MM.1S (cell line): ENCODE measurements around the gene FAM163A.

Source experiments
- CTCF ChIP-seq: fragments of 300-600 bp; sonication (generic); IDR thresholded peaks from 2 replicates; pipeline ENCODE4 v1.5.1; 2016; ENCODE audit warnings: antibody characterized with exemption, low read length, mixed read lengths
- EZH2 ChIP-seq: fragments of 300-600 bp; sonication (generic); optimal IDR thresholded peaks from 2 replicates; pipeline ENCODE3; 2017; ENCODE audit warnings: low read depth, mild to moderate bottlenecking, antibody characterized with exemption, low read length, mixed read lengths

DNA sequence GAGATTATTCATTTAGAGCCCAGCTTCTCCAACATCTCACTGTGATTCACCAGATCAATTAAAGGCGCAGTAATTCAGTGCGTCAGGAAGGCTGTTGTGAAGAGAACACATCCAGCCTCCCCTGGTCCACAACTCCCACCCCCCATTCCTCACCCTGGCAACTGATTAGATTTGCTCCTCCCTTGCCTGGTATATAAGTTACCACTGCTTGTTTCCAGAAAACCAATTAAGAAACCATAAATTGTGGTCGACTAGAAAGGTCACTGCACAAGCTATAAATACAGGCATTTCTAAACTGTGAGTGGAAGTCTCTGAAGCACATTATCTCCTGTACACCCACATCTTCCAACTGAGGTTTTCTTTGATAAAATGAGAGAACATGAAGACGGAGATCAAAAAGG, 41.9 kb downstream of the FAM163A start:
- no peak for TF ChIP-seq CTCF
- TF ChIP-seq EZH2: no peak
